Smooth muscle cell (in vitro differentiated cells): Measurements from ENCODE around the gene OTOF. TPM values are rescaled to one million over a fixed set of nuclear protein-coding genes. Genes with fewer than 3 reads are reported as not detected.

Experiments used
- DNase-seq: peaks from one replicate; lab custom pipeline; 2025; ENCODE audit not compliant: unreplicated experiment; lab: John Stamatoyannopoulos, UW
- H2AFZ ChIP-seq: fragments of 200-600 bp; sonication (generic); 2 replicates; pipeline ENCODE4 v1.6.0; 2016; ENCODE audit warnings: antibody characterized with exemption, low read depth, mild to moderate bottlenecking
- H3F3A ChIP-seq: fragments of 200-600 bp; sonication (generic); 2 replicates; pipeline ENCODE4 v1.6.0; 2017; ENCODE audit warnings: antibody characterized with exemption, low read depth
- H3K27ac ChIP-seq: fragments of 200-600 bp; sonication (generic); 2 replicates; pipeline ENCODE4 v1.5.1; 2016; ENCODE audit warnings: low read depth, mild to moderate bottlenecking
- H3K27me3 ChIP-seq: fragments of 200-600 bp; sonication (generic); 2 replicates; pipeline ENCODE4 v1.6.1; 2016; ENCODE audit warnings: low read depth, mild to moderate bottlenecking
- H3K36me3 ChIP-seq: fragments of 200-600 bp; sonication (generic); 2 replicates; pipeline ENCODE4 v1.5.1; 2016; ENCODE audit warnings: low read depth
- H3K4me1 ChIP-seq: fragments of 200-600 bp; sonication (generic); 2 replicates; pipeline ENCODE4 v1.5.1; 2016; ENCODE audit warnings: low read depth
- H3K4me2 ChIP-seq: fragments of 200-600 bp; sonication (generic); 2 replicates; pipeline ENCODE4 v1.6.0; 2016; ENCODE audit warnings: mild to moderate bottlenecking
- H3K4me3 ChIP-seq: fragments of 200-600 bp; sonication (generic); 2 replicates; pipeline ENCODE4 v1.5.1; 2016; ENCODE audit warnings: mild to moderate bottlenecking
- H3K79me2 ChIP-seq: fragments of 200-600 bp; sonication (generic); 2 replicates; pipeline ENCODE4 v1.6.0; 2016; ENCODE audit warnings: low read depth, mild to moderate bottlenecking
- H3K9ac ChIP-seq: fragments of 200-600 bp; sonication (generic); 2 replicates; pipeline ENCODE4 v1.6.0; 2016; ENCODE audit warnings: low read depth
- H3K9me3 ChIP-seq: fragments of 200-600 bp; sonication (generic); replicated peaks from 2 replicates; pipeline ENCODE4 v1.5.1; 2016; ENCODE audit warnings: low read depth
- H4K20me1 ChIP-seq: fragments of 200-600 bp; sonication (generic); 2 replicates; pipeline ENCODE4 v1.6.0; 2016; ENCODE audit warnings: low read depth
- WGBS: methylation state at CpG from one replicate; pipeline ENCODE4 v1.1.7; 2016; ENCODE audit warnings: low lambda C conversion rate; 5-methylcytosine and 5-hydroxymethylcytosine counted together
- polyA plus RNA-seq: library from polyadenylated mRNA; unstranded; fragments of >200 nt; fragmentation: Nextera tagmentation; extraction: Ambion mirVana; gene quantifications from 2 replicates; pipeline ENCODE4 v1.2.1, GENCODE V29; 2016
- total RNA-seq: library from RNA; depleted of rRNA; stranded (reverse); fragments of >200 nt; gene quantifications from 2 replicates; pipeline ENCODE4 v1.2.3, GENCODE V29; 2014
- TF ChIP-seq, protein P1 (sequence below): fragments of 200-600 bp; sonication (generic); IDR thresholded peaks from 2 replicates; pipeline ENCODE4 v1.5.1; 2017; ENCODE audit warnings: borderline replicate concordance, mild to moderate bottlenecking, antibody characterized with exemption; ENCODE audit not compliant: insufficient read depth, poor library complexity, severe bottlenecking

The OTOF gene
- total and polyA plus RNA-seq, 2 experiments from 2014 or later, result 0.05 TPM; not detected in 1

DNA sequence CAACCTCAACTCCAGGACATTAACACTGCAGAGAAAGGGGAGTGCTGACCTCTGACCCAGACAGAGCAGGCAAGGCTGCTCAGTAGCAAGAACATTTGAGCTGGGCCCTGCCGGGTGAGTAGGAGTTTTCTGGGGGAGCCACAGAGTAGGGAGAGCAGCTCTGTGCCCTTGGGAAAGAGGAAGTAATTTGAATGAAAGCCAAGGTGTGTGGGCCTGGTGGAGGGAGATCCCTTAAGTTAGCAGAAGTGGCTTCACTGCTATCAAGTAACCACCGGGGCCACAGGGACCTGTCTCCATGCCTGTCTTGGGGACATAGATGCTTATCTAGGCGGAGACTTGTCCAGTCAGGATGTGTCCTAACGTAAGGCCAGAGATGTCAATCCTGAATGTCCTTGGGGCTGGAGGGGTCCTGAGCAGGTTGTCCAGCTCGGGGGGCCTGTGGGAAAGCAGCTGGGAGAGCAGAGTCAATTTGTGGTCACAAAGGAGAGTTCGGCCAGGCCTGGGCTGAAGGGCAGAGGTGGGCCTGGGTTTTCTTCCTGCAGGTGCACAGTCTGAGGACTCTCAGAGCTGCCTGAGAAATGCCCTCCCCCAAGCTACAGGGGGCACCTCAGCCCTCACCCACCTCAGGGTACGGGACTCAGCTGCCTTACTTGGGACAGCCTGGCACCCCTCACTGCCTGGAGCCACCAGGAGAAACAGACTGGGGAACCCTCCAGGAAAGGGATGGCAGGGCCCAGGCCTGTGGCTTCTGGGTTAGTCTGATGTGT lies 15.0 kb upstream of the OTOF start:
- no peak for DNase-seq
- H4K20me1 ChIP-seq, result no peaks in the 10 kb centered on the region
- TF ChIP-seq, protein P1, sequence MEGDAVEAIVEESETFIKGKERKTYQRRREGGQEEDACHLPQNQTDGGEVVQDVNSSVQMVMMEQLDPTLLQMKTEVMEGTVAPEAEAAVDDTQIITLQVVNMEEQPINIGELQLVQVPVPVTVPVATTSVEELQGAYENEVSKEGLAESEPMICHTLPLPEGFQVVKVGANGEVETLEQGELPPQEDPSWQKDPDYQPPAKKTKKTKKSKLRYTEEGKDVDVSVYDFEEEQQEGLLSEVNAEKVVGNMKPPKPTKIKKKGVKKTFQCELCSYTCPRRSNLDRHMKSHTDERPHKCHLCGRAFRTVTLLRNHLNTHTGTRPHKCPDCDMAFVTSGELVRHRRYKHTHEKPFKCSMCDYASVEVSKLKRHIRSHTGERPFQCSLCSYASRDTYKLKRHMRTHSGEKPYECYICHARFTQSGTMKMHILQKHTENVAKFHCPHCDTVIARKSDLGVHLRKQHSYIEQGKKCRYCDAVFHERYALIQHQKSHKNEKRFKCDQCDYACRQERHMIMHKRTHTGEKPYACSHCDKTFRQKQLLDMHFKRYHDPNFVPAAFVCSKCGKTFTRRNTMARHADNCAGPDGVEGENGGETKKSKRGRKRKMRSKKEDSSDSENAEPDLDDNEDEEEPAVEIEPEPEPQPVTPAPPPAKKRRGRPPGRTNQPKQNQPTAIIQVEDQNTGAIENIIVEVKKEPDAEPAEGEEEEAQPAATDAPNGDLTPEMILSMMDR, result no peak
- no peak overlapping the region for H2AFZ ChIP-seq
- no peaks in the 10 kb centered on the region for H3K36me3 ChIP-seq
- H3K4me2 ChIP-seq, result no peak overlapping the region
- no peak overlapping the region for H3K4me3 ChIP-seq
- no peaks in the 10 kb centered on the region for H3K9me3 ChIP-seq
- peaks cover 8% of the 10 kb centered on the region for H3K4me1 ChIP-seq
- no peaks in the 10 kb centered on the region for H3F3A ChIP-seq
- no peak overlapping the region for H3K27ac ChIP-seq
- no peak overlapping the region for H3K9ac ChIP-seq
- H3K79me2 ChIP-seq, result no peaks in the 10 kb centered on the region
- WGBS, result 89% methylated on average over 7 of the region's 7 CpGs
- no peaks in the 10 kb centered on the region for H3K27me3 ChIP-seq

DNA sequence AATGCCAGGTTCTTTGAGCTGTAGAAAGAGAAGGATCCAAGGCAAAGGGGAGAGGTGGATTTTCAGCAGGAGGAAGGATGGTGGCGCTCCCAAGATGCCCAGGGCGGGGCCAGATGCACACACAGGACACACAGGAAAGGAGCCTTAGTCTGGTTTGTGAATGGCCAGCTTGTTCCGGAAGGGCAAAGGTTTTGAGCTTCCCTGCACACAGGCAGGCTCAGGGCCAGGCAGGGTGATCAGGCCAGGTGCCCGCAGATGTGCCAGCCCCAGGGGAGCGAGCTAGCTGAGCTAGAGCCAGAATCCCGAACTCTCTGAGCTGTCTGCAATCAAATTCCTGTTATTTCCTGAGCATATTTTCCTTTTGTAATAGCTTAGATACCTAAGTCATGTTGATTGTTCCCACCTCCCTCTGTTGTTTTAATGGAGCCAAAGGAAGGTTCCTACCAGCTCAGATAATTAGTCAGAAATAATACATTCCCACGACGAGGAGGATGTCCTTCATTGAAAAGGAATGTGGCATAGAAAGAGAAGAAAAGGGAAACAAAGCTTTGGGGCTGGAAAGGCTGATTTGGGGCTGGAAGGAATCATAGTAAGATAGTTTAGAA lies 13.7 kb upstream of the OTOF start:
- H2AFZ ChIP-seq, result no peak overlapping the region
- TF ChIP-seq, protein P1, result no peak
- no peaks in the 10 kb centered on the region for H3K27me3 ChIP-seq
- H4K20me1 ChIP-seq, result no peaks in the 10 kb centered on the region
- DNase-seq, result no peak
- no peaks in the 10 kb centered on the region for H3K9me3 ChIP-seq
- H3K4me3 ChIP-seq, result no peak overlapping the region
- no peaks in the 10 kb centered on the region for H3K79me2 ChIP-seq
- H3F3A ChIP-seq, result no peaks in the 10 kb centered on the region
- H3K4me2 ChIP-seq, result no peak overlapping the region
- H3K27ac ChIP-seq, result no peak overlapping the region
- WGBS, result 84% methylated on average over 8 of the region's 8 CpGs
- no peak overlapping the region for H3K9ac ChIP-seq
- peaks cover 8% of the 10 kb centered on the region for H3K4me1 ChIP-seq
- H3K36me3 ChIP-seq, result no peaks in the 10 kb centered on the region

DNA sequence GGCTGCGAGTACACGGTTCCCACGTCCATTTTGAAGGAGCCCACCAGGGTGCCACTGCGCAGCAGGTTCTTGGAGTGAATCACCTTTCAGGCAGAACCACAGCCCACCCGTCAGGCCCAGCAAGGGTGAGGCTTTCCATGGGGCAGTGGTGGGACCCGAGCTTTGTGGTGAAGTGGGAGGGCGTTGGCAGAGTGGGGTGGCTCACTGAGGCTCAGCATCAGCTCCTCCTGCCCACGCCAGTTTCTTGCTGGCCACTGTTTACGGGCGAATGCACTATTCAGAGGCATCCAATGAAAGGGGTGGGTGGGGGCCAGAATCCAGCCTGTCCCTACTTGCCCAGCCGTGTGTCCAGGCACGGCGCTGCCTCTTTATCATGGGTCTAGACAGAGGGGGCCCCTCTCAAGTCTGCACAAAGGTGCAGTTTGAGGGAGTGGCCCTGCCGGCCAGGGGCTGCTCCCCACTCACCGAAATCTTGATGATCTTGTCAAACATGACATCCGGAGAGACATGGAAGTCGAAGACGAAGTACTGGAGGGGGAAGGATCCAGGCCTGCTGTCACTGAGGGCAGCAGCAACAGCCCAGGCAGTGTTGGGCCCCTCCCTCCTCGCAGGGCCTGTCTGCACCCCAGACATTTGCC lies 11.4 kb upstream of the OTOF start:
- Histone ChIP-seq H3K27me3 (no peaks in the 10 kb centered on the region), H3K9ac (no peak overlapping the region), H3K4me3 (no peak overlapping the region), H2AFZ (no peak overlapping the region), H3K27ac (no peak overlapping the region), H3K4me1 (no peaks in the 10 kb centered on the region), H3K36me3 (no peaks in the 10 kb centered on the region), H4K20me1 (no peaks in the 10 kb centered on the region), H3K4me2 (no peak overlapping the region), H3F3A (no peaks in the 10 kb centered on the region), H3K9me3 (no peaks in the 10 kb centered on the region), H3K79me2 (no peaks in the 10 kb centered on the region)
- DNase-seq, result no peak
- WGBS, result 88% methylated on average over 19 of the region's 19 CpGs
- TF ChIP-seq, protein P1, result no peak
